ENCODE results near the gene CTSD. TPM values are rescaled to one million over a fixed set of nuclear protein-coding genes. Genes with fewer than 3 reads are reported as not detected.

Gene CTSD
- total RNA-seq, 1 donor from 2014 or later: 211 TPM

GRCh38 chr11:1714908-1715885, 48.5 kb downstream of the CTSD start:
- DNase-seq (ENCODE audit: low read depth): no peak
- no peak overlapping the region for H3K4me3 ChIP-seq (ENCODE audit: low read depth, low read length)
- TF ChIP-seq CTCF (conservative IDR thresholded peaks at IDR 0.05; ENCODE audit: low read depth, low read length): no peak

- no peak for DNase-seq (ENCODE audit: low read depth)
- H3K4me3 ChIP-seq (ENCODE audit: low read depth, low read length): no peak overlapping the region
- no peak for TF ChIP-seq CTCF (conservative IDR thresholded peaks at IDR 0.05; ENCODE audit: low read depth, low read length)
Observed at GRCh38 chr11:1708716-1709115, 55.0 kb downstream of the CTSD start.

GRCh38 chr11:1707751-1708150, 56.0 kb downstream of the CTSD start:
- TF ChIP-seq CTCF (conservative IDR thresholded peaks at IDR 0.05; ENCODE audit: low read depth, low read length): no peak
- DNase-seq (ENCODE audit: low read depth): no peak

GRCh38 chr11:1706634-1707400, 56.9 kb downstream of the CTSD start:
- H3K4me3 ChIP-seq (ENCODE audit: low read depth, low read length): no peak overlapping the region
- DNase-seq (ENCODE audit: low read depth): no peak
- peak; percentile 18 for TF ChIP-seq CTCF (conservative IDR thresholded peaks at IDR 0.05; ENCODE audit: low read depth, low read length)

More at GRCh38 chr11:1707751-1708150, 56.0 kb downstream of the CTSD start:
- no peak overlapping the region for H3K4me3 ChIP-seq (ENCODE audit: low read depth, low read length)

- no peak for DNase-seq (ENCODE audit: low read depth)
- H3K4me3 ChIP-seq (ENCODE audit: low read depth, low read length): no peak overlapping the region
- TF ChIP-seq CTCF (conservative IDR thresholded peaks at IDR 0.05; ENCODE audit: low read depth, low read length): no peak
Observed at GRCh38 chr11:1705126-1706052, 58.3 kb downstream of the CTSD start.

- no peak for DNase-seq (ENCODE audit: low read depth)
- TF ChIP-seq CTCF (conservative IDR thresholded peaks at IDR 0.05; ENCODE audit: low read depth, low read length): no peak
- H3K4me3 ChIP-seq (ENCODE audit: low read depth, low read length): no peak overlapping the region
Observed at GRCh38 chr11:1703146-1703545, 60.6 kb downstream of the CTSD start.
